Hematopoietic multipotent progenitor cell (in vitro differentiated cells): Measurements from ENCODE around the gene ARHGAP8. TPM values are rescaled to one million over a fixed set of nuclear protein-coding genes. Genes with fewer than 3 reads are reported as not detected.
"Not testable (repeated sequence)": the region's sequence is repeated elsewhere in the genome, so short reads cannot be mapped to it uniquely, and the experiment has no call there.

Experiments used
- DNase-seq, 3 donors: peaks; one replicate each; pipeline ENCODE4 v3.0.0-alpha.2; 2011 to 2015; ENCODE audit warnings: low read depth in 2 of 3, low spot score in 2 of 3
- total RNA-seq: library from RNA; depleted of rRNA; stranded (reverse); fragments of >200 nt; gene quantifications from one replicate; pipeline ENCODE4 v1.2.3, GENCODE V29; 2012

Gene ARHGAP8
- total RNA-seq, 1 donor: 0.54 TPM

DNA sequence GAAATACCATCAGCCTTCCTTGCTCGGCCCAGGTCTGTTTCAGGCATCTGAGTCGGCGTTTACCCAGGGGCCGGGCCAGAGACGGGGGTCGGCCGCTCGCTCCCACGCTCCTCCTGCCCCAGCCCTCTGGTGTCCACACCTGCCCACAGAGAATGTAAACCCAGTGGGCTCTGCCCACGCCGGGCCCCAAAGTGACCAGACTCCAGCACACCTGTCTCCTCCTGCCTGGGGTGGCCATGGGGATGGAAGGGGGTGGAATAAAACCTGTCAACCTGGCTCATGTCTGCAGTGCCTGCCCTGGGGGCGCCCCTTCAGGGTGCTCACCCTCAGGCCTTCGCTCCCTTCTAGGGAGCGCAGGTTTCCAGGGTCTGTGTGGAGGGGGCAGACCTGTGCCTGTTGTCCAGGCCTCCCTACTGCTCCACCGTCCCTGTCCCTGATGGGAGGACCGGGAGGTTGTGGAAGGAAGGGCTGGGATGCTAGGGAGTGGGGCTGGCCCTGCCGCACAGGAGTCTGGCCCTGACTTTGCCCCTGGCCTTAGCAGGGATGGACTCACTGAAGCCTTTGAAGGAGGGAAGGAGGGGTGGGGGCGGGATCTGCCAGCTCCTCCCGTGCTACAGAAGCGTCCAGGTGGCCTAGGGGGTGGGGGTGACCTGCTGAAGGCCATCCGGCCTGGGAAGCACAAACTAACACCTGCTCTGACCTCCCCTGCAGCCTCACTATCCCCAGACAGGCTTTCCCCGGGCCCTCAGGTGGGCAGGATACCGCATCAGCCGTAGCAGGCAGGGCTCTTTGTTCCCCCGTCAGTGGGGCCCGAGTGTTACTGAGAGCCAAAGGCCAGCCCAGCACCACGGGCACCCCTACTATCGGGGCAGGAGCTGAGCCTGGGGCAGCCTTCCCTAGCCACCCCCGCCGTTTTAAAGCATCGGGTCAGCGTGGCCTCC, 14.7 kb upstream of the ARHGAP8 start:
- DNase-seq: no peak

DNA sequence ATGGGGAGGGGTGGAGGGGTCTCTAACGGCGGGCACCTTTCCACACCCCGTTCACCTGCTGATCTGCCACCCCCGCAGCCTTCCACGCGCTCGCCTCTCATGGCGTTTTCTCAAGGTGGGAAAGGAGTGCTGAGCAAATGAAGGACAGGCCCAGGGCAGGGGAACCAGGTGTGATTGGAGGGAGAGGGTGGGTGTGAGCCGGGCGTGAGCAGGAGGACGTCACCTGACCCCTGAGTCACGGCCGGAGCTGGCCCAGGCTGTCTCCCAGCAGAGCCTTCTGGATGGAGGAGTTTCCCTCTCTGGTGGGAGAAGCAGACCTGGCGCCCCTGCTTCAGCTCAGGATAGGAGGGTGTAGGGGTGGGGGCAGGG, 14.0 kb upstream of the ARHGAP8 start:
- DNase-seq: no peak

DNA sequence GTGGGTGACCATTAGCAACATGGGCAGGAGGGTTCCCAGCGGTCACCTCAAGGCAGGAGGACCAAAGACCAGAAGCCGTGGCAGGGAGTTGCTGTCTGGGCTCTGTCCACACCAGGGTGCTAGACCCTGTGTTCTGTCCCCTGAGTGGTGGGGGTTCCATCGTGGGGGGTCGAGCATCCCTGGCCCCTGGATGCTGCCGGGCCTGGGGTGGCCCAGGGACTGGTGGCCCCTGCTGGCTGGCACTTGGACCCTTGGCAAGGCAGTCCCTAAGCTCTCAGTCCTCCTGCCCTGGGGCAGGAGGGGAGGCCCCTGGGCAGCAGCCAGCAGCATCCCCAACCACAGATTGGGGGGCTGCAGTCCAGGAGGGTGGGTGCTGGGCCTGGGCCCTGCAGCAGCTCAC, 13.4 kb upstream of the ARHGAP8 start:
- DNase-seq: no peak

DNA sequence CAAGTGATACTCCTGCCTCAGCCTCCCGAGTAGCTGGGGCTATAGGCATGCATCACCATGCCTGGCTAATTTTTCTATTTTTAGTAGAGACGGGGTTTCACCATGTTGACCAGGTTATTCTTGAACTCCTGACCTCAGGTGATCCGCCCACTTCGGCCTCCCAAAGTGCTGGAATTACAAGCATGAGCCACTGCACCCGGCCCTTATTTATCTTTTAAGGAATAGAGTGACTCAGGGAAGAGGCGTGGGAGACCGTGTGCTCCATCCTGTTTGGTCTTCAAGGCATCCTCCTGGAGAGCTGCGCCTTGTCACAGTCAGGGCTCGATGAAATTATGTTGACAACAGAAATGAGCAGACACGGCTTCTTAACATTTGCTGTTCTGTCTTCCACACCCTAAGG, 12.7 kb upstream of the ARHGAP8 start:
- DNase-seq: not testable (repeated sequence)

DNA sequence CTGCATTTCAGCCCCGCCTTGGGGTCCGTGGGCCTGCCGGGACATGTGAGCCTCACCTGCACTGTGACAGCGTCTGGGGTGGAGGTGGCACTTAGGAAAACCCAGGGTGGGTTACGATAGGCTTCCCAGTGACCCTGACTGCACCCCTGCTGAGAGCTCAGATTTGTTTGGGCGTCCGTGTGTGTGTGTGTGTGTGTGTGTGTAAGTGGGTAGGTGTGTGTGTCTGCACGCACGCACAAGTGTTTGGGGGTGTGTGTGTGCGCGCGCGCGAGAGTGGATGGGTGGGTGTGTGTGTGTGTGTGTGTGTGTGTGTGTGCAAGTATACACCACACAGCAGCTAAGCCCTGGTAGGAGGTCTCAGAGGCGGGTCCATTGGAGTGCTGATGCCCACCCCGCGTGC, 12.1 kb upstream of the ARHGAP8 start:
- DNase-seq: no peak

DNA sequence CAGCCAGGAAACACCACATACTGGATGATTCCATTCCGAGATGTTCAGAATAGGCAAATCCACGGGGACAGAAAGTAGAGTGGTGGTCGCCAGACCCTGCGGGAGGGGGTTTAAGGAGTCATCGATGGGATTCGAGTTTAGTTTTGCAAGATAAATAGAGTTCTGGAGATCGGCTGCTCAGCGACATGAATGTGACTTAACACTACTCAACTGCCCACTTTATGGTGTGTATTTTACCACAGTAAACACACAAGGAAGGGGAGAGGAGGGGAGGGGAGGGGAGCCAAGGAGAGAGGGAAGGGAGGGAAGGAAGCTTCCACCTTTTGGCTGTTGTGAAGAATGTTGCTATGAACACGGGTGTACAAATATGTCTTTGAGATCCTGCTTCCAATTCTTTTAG, 10.4 kb upstream of the ARHGAP8 start:
- no peak for DNase-seq

DNA sequence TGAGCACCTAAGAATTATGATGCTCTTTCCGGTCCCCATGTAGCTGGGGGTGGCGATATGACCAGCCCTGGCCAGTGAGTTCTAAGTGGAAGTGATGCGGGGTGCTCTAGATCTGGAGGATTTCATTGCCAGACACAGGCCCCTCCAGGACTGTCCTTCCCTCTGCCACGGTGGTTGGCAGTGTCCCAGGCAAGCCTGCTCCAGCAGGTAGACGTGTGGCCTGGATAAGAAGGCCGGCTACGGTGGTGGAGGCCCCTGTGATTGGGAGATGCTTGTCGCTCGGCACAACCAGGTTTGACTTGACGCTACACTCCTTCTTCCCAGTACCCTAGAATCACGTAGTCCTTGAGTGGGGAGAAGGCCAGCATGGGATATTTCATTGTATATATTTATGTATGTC, 9.1 kb upstream of the ARHGAP8 start:
- no peak for DNase-seq

DNA sequence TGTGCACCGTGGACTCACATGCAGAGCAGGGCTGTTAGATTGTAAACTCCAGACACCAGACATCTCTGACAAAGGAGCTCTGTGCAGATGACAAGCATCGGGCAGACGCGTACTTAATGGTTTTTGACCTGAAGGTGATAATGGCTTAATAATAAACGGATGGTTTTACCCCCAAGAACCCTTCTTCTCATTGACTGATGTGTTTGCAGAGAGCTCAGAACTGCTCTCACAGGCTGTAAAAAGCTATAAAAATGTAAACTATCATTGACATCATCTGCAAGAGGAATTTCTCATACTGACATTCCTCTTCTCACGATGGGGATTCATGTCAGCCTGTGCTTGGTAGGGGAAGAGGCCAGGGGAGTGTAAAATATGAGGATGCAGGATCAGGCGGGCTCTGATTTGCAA, 8.6 kb upstream of the ARHGAP8 start:
- DNase-seq: no peak

DNA sequence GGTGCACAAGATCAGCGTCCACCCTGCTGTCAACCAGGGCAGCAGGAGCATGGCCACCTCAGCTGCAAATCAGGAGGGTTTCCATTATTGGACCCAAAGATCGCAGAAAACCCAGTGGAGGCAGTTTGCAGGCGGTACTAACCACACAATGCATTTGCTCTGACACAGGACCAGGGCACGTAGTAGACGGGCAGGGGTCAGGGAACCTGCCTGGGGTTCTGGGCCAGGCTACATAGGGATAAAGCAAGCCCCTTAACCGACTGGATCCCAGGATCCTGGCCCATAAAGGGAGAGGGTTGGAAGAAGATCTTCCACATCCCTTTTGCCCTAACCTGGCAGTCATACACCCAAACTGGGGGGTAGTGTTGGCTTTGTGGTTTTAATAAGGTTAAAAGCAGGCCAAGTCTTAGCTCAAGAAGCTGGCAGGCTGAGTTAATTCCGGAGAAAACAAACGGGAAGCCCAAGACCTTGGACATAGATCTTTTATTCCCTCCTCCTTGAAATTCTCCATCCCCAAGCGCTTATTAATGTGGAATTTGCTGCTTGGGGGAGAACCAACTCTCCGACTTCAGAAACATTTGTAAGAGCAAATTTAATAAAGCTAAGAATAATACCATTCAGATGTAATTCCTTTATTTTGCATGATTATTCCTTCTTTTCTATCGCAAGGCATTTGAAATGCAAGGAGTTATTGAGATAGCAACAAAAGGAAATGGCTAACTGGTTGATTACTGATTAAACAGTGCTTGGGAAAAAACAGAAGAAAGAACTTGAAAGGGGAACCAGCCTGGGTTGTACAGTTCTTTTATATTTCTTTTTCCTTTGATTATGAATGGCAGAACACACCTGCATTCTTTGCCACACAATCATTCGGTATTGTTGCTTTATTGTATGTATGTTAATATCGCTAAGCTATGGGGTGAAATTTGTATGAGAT, 6.3 kb upstream of the ARHGAP8 start:
- DNase-seq: no peak

DNA sequence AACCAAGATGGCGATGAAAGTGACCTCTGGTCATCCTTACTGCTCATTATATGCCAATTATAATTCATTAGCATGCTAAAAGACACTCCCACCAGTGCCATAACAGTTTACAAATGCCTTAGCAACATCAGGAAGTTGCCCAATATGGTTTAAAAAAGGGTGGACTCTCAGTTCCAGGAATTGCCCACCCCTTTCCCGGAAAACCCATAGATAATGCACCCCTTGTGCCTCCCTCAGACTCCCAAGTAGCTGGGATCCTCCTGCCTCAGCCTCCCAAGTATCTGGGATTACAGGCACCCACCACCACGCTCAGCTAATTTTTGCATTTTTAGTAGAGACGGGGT, 4.6 kb upstream of the ARHGAP8 start:
- not testable (repeated sequence) for DNase-seq

DNA sequence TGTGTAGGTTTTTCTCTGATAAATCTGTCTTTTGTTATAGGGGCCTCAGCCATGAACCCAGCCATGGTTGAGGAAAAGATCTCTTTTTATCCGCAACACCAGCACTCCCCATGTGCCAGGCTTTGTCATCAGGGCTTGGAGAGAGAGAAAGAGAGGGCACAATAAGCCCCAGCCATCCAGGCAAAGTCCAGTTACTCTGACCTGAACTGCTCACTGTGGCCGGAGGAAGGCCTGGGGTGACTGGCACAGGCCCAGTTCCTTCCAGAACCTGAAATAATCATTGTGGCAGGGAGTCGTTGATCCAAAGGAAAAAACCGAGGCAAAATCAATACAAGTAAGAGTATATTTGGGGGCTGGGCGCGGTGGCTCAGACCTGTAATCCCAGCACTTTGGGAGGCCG, 3.9 kb upstream of the ARHGAP8 start:
- DNase-seq: no peak

DNA sequence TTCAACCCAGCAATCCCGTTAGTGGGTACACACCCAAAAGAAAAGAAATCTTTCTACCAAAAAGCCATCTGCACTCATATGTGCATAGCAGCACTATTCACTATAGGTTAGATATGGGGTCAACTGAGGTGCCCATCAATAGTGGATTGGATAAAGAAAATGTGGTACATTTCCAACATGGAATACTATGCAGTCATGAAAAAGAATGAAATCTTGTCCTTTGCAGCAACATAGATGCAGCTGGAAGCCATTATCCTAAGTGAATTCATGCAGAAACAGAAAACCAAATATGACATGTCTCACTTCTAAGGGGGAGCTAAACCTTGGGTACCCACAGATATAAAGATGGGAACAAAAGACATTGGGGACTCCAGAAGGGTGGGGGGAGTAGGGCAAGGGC, 1.9 kb upstream of the ARHGAP8 start:
- DNase-seq: no peak

DNA sequence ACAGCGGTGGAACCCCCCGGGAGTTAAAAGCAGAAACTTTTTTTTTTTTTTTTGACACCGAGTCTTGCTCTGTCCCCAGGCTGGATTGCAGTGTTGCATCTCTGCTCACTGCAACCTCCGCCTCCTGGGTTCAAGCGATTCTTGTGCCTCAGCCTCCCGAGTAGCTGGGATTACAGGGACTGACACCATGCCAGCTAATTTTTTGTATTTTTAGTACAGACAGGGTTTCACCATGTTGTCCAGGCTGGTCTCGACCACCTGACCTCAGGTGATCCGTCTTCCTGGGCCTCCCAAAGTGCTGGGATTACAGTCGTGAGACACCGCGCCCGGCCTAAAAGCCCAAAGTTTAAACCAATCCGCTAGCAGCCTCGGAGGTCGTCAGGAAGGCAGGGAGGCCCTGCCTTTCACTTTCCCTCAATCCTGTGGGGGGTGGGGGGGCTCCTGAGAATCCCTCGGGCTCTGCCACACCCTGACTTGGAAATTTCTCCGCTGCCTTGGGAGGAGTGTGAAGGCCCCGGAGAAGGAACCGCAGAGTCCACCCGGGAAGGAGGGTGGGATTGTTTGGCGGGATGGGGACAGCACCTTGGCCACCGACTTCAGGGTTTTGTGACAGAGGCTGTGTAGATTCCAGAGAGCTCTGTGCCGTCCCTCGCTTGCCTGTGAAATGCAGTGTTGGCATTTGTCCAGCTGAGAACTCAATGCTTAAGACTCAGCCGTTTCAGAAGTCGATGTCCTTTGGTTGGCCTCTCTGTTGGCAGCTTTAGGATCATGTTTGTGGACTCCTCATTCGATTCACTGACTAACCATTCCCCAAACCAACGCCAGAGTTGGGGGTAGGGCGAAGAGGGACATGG, 1.0 kb downstream of the ARHGAP8 start:
- DNase-seq: no peak

DNA sequence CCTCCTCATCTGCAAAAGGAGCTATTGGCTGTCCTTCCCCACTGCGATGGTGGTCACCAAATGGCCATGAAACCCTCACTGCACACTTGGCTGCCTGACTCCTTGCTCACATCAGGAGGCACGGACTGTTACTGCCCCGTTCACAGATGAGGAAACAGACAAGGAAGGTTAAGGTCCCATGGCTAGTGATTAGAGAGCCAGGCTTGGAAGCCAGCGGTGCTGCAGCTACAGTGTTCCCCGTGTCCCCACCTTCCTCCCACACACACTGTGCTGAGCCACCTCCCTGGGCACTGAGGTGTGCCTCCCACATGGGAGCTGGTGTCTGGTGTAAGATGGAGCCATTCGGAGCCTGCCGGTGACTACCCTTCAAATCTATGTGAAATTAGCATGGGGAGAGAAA, 2.6 kb downstream of the ARHGAP8 start:
- no peak for DNase-seq

DNA sequence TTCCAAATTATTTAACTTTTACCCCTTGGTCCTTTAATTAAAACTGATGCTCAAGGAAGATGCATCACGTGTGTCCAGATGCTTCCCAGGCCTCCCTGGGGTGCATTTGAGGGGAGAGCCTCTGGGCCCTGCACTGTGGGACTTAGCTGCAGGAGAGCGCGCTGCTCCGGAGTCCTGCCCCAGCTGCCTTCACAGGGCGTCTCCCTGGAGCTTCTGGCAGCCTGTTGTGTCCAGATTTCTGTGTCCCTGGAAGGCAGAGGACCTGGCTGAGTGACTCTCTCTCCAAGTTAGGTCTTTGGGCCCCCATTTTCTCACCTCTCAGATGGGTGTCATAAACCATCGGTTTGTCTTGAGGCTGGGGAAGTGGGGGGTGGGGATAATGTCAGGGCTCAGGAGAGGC, 3.0 kb downstream of the ARHGAP8 start:
- no peak for DNase-seq

DNA sequence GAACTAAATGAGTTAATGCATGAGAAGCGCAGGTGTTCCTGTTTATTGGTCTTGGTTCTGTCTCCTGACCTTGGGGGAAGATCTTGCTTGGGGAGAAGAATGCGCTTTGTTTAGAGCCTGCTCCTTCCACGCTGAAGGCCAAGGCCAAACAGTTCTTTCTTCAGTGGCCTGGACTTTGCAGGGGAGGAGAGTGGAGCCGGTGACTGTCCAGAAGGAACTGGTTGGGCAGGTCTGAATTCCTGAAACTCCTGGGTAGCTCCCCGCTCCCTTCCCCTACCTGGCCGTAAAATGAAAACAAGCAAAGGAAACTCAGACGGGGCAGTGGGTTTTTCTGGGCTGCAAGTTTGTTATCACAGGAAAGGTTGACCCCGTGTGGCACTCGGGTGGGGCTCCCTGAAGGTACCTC, 3.6 kb downstream of the ARHGAP8 start:
- no peak for DNase-seq

DNA sequence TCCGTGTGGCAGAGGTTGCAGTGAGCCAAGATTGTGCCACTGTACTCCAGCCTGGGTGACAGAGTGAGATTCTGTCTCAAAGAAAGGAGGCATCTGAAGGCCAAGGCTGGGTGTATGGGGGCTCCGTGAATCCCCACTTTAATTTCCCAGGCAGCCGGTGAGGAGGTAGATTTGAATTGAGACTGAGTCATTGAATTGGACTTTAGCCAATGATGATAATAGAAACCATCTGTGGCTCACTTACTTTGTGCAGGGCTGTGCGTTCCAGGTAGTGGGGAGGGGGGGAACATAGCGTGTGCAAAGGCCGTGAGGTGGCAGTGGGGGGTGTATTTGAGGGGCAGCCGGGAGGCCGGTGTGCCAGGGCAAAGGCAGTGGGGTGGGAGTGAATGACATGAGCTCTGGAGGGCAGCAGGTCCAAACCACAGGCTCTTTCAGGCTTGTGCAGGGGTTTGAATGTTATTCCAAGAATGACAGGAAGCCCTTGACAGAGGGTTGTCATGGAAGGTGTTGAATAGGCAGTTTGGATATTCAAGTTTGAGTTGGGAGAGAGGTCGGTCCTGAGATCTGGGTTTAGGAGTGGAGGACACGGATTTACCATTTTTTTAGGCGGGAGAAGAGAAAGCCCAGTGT, 6.1 kb downstream of the ARHGAP8 start:
- no peak for DNase-seq

DNA sequence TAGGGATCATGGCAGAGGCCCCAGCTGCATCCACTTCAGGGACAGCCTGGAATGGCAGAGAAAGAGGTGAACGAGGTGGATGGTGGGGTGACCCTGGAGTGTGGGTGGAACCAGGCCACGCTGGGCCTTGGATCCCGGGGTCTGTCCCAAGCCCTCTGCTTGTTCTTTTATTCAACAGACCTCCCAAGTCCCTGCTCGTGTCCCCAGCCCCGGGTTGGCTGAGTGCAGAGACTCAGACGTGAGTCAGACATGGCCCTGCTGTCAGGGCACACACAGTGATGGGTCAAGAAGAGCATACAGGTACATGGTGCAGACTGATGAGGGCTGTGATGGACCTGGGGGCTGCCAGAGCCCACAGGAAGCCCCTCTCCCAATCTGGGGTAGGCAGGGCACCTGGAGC, 6.6 kb downstream of the ARHGAP8 start:
- DNase-seq: no peak

DNA sequence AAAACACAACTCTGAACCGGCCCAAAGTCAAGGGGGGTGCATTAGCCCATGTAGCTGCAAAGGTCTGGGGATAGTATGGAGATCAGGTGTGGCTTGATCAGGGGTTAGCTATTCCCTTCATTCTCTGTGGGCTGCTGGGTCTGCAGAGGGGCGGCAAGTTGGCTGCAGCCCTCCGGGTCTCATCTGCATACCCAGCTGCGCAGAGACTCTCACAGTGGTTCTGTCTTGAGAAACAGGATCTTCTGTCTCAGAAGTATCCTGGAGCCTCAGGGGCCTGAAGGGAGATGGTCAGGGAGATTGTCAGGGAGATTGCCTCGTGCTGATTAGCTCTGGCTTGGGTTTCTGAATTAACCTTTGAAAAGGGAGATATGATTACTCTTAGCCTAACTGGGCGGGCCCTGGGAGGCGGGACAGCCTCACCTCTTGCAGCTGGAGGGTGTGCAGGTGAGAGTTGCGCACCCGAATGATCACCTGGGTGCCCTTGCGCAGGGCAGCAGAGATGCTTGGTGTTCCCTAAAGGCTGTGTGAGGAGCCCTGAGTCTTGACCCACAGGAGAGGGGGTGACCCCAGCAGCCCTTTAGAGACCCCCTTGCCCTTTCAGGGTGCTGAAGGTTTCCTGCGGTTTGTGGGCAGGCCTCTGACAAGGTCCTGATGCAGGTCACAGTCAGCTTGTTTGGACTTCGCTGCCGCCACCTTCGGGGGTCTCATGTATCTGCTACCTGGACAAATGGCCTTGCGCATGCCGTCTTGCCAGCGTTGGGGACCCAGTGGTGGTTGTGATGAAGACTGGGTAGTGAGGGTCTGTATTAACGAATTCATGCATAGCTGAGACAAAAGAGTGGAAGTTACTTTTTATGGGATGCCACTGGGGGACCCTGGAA, 7.3 kb downstream of the ARHGAP8 start:
- DNase-seq: no peak
